GM19025 (cell line): ENCODE results near the gene MRPL17.
"Not testable (repeated sequence)": the region's sequence is repeated elsewhere in the genome, so short reads cannot be mapped to it uniquely, and the experiment has no call there.

Experiments
- ATAC-seq: cut with Tn5 transposase; IDR thresholded peaks from one replicate; pipeline ENCODE4 v1.9.1; 2021; ENCODE audit warnings: mild to moderate bottlenecking, low read depth, moderate library complexity; ENCODE audit not compliant: unreplicated experiment

Gene MRPL17

GRCh38 chr11:6682936-6683861 is at the start of gene MRPL17:
TSS of gene MRPL17 (minus strand) at chr11:6683340. CDS start at chr11:6683296, 44 bp downstream.
- peak; percentile 95 for ATAC-seq

GRCh38 chr11:6727971-6728760 is 45.0 kb upstream of the MRPL17 start:
- ATAC-seq, result no peak

GRCh38 chr11:6725386-6725896 is 42.3 kb upstream of the MRPL17 start:
- ATAC-seq, result no peak

GRCh38 chr11:6724013-6724412 is 40.9 kb upstream of the MRPL17 start:
- no peak for ATAC-seq

- ATAC-seq, result no peak
These were observed 38.2 kb upstream of the MRPL17 start for GRCh38 chr11:6721343-6721742.

GRCh38 chr11:6719576-6719975 is 36.4 kb upstream of the MRPL17 start:
- no peak for ATAC-seq

- ATAC-seq, result no peak
These were observed 34.3 kb upstream of the MRPL17 start for GRCh38 chr11:6717426-6717825.

GRCh38 chr11:6711552-6711951 is 28.4 kb upstream of the MRPL17 start:
- not testable (repeated sequence) for ATAC-seq

GRCh38 chr11:6708876-6709275 is 25.7 kb upstream of the MRPL17 start:
- no peak for ATAC-seq

GRCh38 chr11:6705905-6706535 is 22.9 kb upstream of the MRPL17 start:
- ATAC-seq, result no peak

GRCh38 chr11:6703247-6704063 is 20.3 kb upstream of the MRPL17 start:
- ATAC-seq, result no peak

GRCh38 chr11:6701955-6702354 is 18.8 kb upstream of the MRPL17 start:
- ATAC-seq, result not testable (repeated sequence)

- no peak for ATAC-seq
These were observed 12.2 kb upstream of the MRPL17 start for GRCh38 chr11:6695377-6695776.

GRCh38 chr11:6694229-6694535 is 11.0 kb upstream of the MRPL17 start:
- no peak for ATAC-seq

GRCh38 chr11:6693342-6694228 is 10.4 kb upstream of the MRPL17 start:
- no peak for ATAC-seq

GRCh38 chr11:6692128-6692527 is 9.0 kb upstream of the MRPL17 start:
- ATAC-seq, result no peak

- ATAC-seq, result not testable (repeated sequence)
These were observed 7.4 kb upstream of the MRPL17 start for GRCh38 chr11:6690431-6691132.

- ATAC-seq, result no peak
These were observed 4.7 kb upstream of the MRPL17 start for GRCh38 chr11:6687876-6688275.
